BLaER1 (cell line): Measurements from ENCODE around the gene PAH.

Source experiments
- H3K27ac ChIP-seq: shearing (Covaris generic); formaldehyde crosslinking; 2 replicates; pipeline ENCODE4 v1.8.1; 2022
- H3K27me3 ChIP-seq: shearing (Covaris generic); formaldehyde crosslinking; 2 replicates; pipeline ENCODE4 v1.8.1; 2022
- H3K36me3 ChIP-seq: shearing (Covaris generic); formaldehyde crosslinking; 2 replicates; pipeline ENCODE4 v1.8.1; 2022
- H3K4me1 ChIP-seq: shearing (Covaris generic); formaldehyde crosslinking; 2 replicates; pipeline ENCODE4 v1.8.1; 2022
- H3K4me2 ChIP-seq: shearing (Covaris generic); formaldehyde crosslinking; 2 replicates; pipeline ENCODE4 v1.8.1; 2022
- H3K4me3 ChIP-seq: shearing (Covaris generic); formaldehyde crosslinking; 2 replicates; pipeline ENCODE4 v1.8.1; 2022
- H3K9ac ChIP-seq: shearing (Covaris generic); formaldehyde crosslinking; 2 replicates; pipeline ENCODE4 v1.8.1; 2022
- H3K9me3 ChIP-seq: shearing (Covaris generic); formaldehyde crosslinking; 2 replicates; pipeline ENCODE4 v1.8.1; 2022
- H4K20me1 ChIP-seq: shearing (Covaris generic); formaldehyde crosslinking; 2 replicates; pipeline ENCODE4 v1.8.1; 2022
- Cebpa-rat ChIP-seq: shearing (Covaris generic); IDR thresholded peaks from 2 replicates; pipeline ENCODE4 v1.8.1; 2022

The PAH gene

DNA sequence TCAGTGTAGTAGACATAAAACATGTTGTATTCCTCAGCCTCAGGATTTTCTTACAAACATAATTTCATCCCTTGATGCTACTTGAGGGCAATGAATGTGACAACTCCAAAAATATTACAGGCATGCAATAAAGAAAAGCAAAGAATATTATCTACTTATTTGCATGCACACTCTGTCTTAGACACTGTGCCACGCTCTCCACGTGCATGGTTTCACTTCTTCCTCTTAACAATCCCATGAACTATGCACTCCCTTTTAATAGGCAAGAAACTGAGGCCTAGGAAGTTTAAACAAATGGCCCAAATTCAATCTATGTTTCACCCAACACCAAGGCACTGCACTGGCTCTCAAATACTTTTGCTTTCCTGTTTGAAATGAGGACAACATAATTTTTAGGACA is 1.8 kb upstream of the PAH start:
- Histone ChIP-seq H3K9me3 (no peaks in the 10 kb centered on the region), H3K4me3 (no peak overlapping the region), H3K9ac (no peak overlapping the region), H3K27ac (no peak overlapping the region), H4K20me1 (no peaks in the 10 kb centered on the region), H3K4me2 (no peak overlapping the region), H3K4me1 (no peaks in the 10 kb centered on the region), H3K36me3 (no peaks in the 10 kb centered on the region), H3K27me3 (no peaks in the 10 kb centered on the region)
- no peak for TF ChIP-seq Cebpa-rat

DNA sequence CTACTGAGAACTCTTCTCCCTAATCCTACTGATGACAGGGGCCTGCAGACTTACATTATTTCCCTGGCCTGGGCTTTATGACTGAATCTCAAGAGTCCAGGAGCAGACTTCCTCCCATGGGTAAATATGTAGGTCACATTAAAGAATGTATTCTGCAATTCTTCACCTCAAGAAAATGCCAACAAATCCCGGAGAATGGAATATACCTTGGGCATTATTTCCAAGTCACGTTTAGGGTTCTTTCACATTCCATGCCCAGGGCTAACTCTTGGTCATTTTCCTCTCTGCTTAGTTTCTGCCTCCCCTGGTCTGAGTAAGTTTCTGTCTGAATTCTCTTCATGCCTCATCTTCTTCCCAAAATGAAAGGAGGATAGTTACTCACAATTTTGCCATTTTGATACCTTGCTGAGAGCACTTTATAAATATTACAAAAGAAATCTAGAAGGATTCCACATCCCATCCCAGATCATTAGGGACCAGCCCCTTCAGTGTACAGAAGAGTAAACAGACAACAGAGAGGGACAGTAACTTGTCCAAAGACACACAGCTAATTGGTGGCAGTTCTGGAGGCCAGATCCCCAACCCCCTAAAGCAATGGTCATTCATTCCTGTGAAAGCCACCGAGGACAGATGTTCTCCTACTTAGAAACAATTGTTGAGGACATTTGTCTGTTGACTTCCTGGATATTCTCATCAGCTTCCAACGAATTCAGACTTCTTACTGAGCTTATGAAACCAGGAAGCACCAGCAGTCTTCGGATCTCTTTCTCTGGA is 605 bp downstream of the PAH start:
- Histone ChIP-seq H3K36me3 (no peaks in the 10 kb centered on the region), H3K27ac (no peak overlapping the region), H3K4me3 (no peak overlapping the region), H3K4me2 (no peak overlapping the region), H3K9ac (no peak overlapping the region), H3K4me1 (no peaks in the 10 kb centered on the region), H3K27me3 (no peaks in the 10 kb centered on the region), H4K20me1 (no peaks in the 10 kb centered on the region), H3K9me3 (no peaks in the 10 kb centered on the region)
- TF ChIP-seq Cebpa-rat, result no peak

DNA sequence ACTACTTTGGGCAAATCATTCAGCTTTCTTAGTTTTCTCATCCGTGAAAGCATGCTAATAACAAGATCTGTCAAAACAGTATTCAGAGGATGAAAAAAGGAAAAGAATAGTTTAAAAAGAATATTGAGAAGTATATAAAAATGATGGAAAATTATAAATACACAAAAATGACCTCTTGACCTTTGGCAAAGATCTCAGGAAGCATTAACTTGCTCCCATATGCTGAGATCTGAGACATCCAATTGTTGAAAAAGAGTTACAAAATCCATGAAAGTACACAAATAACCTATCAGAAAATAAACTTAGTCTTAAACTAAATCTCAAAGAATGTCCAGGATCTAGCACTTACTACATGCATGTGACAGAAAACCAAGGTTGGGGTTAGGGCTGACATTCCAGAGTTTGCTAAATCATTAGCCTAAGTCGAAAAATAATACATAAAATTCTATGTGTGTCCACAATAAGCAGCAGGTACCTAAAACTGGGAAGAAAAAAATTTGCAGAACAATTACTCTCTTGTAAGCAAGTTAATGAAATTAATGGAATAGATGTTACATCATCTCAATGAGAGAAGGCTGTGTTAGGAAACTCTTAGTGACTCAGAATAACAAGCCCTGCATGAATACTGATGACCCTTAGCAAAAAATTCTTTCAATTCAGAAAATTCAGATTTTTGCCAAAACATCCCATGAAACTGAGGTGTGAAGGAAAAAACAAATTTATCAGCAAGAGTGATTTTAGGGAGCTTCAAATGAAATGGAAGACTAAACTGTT is 3.4 kb downstream of the PAH start:
- Histone ChIP-seq H4K20me1 (no peaks in the 10 kb centered on the region), H3K4me2 (no peak overlapping the region), H3K36me3 (no peaks in the 10 kb centered on the region), H3K9ac (no peak overlapping the region), H3K4me1 (no peaks in the 10 kb centered on the region), H3K27me3 (no peaks in the 10 kb centered on the region), H3K9me3 (no peaks in the 10 kb centered on the region), H3K27ac (no peak overlapping the region), H3K4me3 (no peak overlapping the region)
- TF ChIP-seq Cebpa-rat, result no peak

DNA sequence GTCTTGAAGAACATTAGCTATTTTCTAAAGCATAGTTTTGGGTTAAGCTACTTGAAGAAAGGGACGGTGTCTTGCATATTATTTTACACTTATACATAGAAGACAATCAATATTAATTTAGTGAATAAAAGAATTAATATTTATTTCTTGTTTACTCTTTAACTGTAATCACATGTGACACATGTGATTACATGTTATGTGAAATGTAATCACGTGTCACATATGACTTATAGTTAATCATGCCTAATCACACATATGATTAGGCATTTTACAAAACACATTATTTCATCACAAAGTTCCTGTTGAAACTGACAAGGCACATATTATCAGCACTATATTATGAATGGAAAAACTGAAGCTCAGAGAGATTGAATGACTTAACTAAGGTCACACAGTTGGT is 4.8 kb downstream of the PAH start:
- Histone ChIP-seq H3K4me1 (no peaks in the 10 kb centered on the region), H3K36me3 (no peaks in the 10 kb centered on the region), H3K9ac (no peak overlapping the region), H3K27ac (no peak overlapping the region), H3K27me3 (no peaks in the 10 kb centered on the region), H3K4me2 (no peak overlapping the region), H3K4me3 (no peak overlapping the region), H4K20me1 (no peaks in the 10 kb centered on the region), H3K9me3 (no peaks in the 10 kb centered on the region)
- no peak for TF ChIP-seq Cebpa-rat

DNA sequence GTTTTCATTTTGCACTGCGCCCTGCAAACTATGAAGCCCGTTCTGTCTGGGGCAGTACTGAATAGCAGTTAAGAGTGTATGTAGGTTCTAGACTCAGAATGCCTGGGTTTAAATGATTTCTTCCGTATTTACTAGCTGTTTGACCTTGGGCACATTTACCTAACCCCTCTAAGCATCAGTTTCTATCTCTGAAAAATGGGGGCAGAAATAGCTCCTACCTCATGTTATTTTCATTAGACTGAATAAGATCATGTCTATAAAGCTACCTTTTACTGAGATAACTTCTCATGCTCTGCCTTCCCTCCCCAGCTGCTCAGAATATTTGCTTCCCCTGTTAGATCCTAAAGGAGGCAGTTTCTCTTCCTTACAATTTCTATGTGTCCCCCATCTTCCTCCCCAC is 5.7 kb downstream of the PAH start:
- Histone ChIP-seq H3K27ac (no peak overlapping the region), H3K9ac (no peak overlapping the region), H3K4me3 (no peak overlapping the region), H3K36me3 (no peaks in the 10 kb centered on the region), H3K4me1 (no peaks in the 10 kb centered on the region), H3K9me3 (no peaks in the 10 kb centered on the region), H3K4me2 (no peak overlapping the region), H4K20me1 (no peaks in the 10 kb centered on the region), H3K27me3 (no peaks in the 10 kb centered on the region)
- TF ChIP-seq Cebpa-rat, result no peak

DNA sequence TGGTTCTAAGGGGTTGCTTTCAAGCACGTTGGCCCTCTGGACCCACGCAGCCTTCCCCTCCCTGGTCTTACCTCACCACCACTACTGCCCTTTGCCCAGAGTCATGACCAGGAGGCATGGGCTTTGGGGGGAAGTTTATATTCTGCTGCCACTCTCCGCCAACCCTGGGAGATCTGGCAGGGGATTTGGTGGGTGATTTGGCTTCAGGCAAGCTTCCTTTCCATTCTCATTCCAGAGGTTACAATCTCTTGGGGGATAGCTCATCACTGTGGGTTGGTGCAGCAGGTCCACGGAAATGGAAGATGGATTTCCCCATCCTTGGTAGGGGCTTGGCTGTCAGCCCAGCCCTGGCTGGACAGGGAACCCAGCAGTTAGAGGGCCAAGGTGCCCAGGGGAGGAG is 6.3 kb downstream of the PAH start:
- Histone ChIP-seq H3K36me3 (no peaks in the 10 kb centered on the region), H3K9me3 (no peaks in the 10 kb centered on the region), H3K9ac (no peak overlapping the region), H3K4me3 (no peak overlapping the region), H3K27me3 (no peaks in the 10 kb centered on the region), H3K4me1 (no peaks in the 10 kb centered on the region), H4K20me1 (no peaks in the 10 kb centered on the region), H3K4me2 (no peak overlapping the region), H3K27ac (no peak overlapping the region)
- TF ChIP-seq Cebpa-rat, result no peak

DNA sequence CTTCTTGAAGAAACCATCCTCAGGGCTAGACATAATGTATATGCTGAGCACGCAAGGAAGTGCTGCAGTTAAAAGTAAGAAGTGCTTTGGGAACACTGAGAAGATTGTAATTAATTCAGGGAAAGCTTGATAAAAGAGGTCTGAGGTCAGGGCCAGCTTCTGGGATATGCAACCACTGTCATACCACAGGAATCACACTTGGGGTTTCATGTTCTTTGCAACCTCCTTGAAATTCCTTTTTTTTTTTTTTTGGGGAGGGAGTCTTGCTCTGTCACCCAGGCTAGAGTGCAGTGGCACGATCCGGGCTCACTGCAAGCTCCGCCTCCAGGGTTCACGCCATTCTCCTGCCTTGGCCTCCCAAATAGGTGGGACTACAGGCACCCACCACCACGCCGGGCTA is 6.9 kb downstream of the PAH start:
- Histone ChIP-seq H3K9me3 (no peaks in the 10 kb centered on the region), H3K4me2 (no peak overlapping the region), H3K9ac (no peak overlapping the region), H3K4me3 (no peak overlapping the region), H3K27ac (no peak overlapping the region), H3K36me3 (no peaks in the 10 kb centered on the region), H3K27me3 (no peaks in the 10 kb centered on the region), H3K4me1 (no peaks in the 10 kb centered on the region), H4K20me1 (no peaks in the 10 kb centered on the region)
- no peak for TF ChIP-seq Cebpa-rat

DNA sequence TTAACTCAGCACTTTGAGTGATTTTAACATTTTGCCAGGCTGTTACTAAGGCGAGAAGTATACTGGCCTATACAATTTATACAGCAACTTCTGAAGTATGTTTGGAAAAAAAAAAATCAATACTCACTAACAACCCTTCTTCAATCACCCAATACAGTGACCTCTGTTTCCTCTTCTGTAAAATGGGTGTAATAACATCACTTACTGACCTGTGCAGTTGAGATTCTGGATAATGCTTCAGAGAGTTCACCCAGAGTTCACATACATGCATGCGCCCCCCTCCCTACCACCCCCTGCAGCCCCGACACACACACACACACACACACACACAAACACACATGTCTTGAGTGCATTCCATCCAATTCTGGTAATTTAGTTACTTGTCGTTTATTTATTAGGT is 9.1 kb downstream of the PAH start:
- Histone ChIP-seq H3K4me1 (peaks cover 10% of the 10 kb centered on the region; the same call in 1 of the 2 replicates), H3K27me3 (no peaks in the 10 kb centered on the region), H3K4me2 (no peak overlapping the region), H3K9me3 (no peaks in the 10 kb centered on the region), H3K27ac (no peak overlapping the region), H3K36me3 (no peaks in the 10 kb centered on the region), H3K9ac (no peak overlapping the region), H3K4me3 (no peak overlapping the region), H4K20me1 (no peaks in the 10 kb centered on the region)
- TF ChIP-seq Cebpa-rat, result no peak

DNA sequence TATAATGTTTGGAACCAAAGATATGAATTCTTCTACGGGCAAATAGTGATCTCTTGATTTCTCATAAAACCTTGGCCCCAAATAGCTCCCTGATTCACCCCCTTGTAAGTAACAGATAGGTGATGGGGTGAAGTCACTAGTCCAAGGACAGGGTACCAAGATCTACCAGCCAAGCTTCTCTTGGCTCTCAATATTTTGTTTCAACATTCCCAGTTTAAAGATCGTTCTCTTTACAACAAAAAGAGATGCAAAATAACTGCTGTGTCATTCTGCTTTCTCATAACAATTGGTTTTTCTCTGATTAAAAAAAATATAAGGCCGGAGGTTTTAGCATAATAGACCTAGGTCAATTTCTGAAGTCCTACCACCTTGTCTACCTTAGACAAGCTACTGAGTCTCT is 11.8 kb downstream of the PAH start:
- H3K9me3 ChIP-seq, result no peaks in the 10 kb centered on the region
- H3K4me2 ChIP-seq, result no peak overlapping the region
- H3K36me3 ChIP-seq, result no peaks in the 10 kb centered on the region
- no peak for TF ChIP-seq Cebpa-rat
- no peak overlapping the region for H3K9ac ChIP-seq
- H4K20me1 ChIP-seq, result no peaks in the 10 kb centered on the region
- peaks cover 11% of the 10 kb centered on the region; the same call in 1 of the 2 replicates for H3K4me1 ChIP-seq
- no peak overlapping the region for H3K27ac ChIP-seq
- H3K4me3 ChIP-seq, result no peak overlapping the region
- no peaks in the 10 kb centered on the region for H3K27me3 ChIP-seq

DNA sequence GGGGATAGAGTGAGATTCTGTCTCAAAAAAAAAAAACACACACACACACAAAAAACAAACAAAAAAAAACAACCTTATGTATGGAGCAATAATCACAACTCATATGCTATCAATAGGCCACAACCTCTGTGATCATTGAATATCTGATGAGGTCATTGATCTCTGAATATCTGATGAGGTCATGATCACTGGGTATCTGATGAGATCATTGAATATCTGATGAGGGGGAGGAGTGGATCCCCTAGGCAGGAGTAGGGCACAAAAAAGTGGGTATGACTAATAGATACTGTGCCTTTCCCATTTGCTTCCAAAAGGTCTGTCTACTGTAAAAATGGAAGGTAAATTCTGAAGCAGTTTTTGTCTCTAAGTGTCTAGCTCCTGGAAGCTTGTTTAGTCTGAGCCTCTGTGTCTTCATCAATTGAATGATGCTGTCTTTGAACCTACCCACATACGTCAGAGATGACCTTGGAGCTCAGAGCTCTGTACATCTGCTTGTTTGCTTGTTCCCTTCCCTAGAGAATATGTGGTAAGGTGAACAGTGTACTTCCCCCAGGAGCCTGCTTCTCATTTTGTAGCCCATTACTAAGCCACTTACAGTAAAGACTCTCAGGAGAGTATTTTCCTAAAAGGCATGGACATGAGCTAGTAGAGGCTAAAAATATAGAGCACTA is 13.6 kb downstream of the PAH start:
- H3K27me3 ChIP-seq, result no peaks in the 10 kb centered on the region
- H3K9me3 ChIP-seq, result no peaks in the 10 kb centered on the region
- no peaks in the 10 kb centered on the region for H3K36me3 ChIP-seq
- H3K4me1 ChIP-seq, result peaks cover 11% of the 10 kb centered on the region; the same call in 1 of the 2 replicates
- H4K20me1 ChIP-seq, result no peaks in the 10 kb centered on the region
- no peak overlapping the region for H3K27ac ChIP-seq
- TF ChIP-seq Cebpa-rat, result no peak
- H3K9ac ChIP-seq, result no peak overlapping the region
- H3K4me2 ChIP-seq, result no peak overlapping the region
- no peak overlapping the region for H3K4me3 ChIP-seq
